Measurements from ENCODE around the gene MYO1B.

MYO1B gene

GRCh38 chr2:191296083-191297006 lies 51.1 kb downstream of the MYO1B start:
- in situ Hi-C loops (cut with MboI; ENCODE audit: low sequenced_read_pairs, unreplicated experiment) = no loop called here
- TF ChIP-seq, protein P1, sequence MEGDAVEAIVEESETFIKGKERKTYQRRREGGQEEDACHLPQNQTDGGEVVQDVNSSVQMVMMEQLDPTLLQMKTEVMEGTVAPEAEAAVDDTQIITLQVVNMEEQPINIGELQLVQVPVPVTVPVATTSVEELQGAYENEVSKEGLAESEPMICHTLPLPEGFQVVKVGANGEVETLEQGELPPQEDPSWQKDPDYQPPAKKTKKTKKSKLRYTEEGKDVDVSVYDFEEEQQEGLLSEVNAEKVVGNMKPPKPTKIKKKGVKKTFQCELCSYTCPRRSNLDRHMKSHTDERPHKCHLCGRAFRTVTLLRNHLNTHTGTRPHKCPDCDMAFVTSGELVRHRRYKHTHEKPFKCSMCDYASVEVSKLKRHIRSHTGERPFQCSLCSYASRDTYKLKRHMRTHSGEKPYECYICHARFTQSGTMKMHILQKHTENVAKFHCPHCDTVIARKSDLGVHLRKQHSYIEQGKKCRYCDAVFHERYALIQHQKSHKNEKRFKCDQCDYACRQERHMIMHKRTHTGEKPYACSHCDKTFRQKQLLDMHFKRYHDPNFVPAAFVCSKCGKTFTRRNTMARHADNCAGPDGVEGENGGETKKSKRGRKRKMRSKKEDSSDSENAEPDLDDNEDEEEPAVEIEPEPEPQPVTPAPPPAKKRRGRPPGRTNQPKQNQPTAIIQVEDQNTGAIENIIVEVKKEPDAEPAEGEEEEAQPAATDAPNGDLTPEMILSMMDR (IDR thresholded peaks at IDR 0.05; ENCODE audit: borderline replicate concordance, control extremely low read depth, extremely low read depth, insufficient read depth, missing control alignments) = no peak
- no peak for DNase-seq (ENCODE audit: low spot score)

GRCh38 chr2:191297033-191297432 lies 51.8 kb downstream of the MYO1B start:
- TF ChIP-seq, protein P1 (IDR thresholded peaks at IDR 0.05; ENCODE audit: borderline replicate concordance, control extremely low read depth, extremely low read depth, insufficient read depth, missing control alignments) = no peak
- no peak for DNase-seq (ENCODE audit: low spot score)
- in situ Hi-C loops (cut with MboI; ENCODE audit: low sequenced_read_pairs, unreplicated experiment) = no loop called here

DNA sequence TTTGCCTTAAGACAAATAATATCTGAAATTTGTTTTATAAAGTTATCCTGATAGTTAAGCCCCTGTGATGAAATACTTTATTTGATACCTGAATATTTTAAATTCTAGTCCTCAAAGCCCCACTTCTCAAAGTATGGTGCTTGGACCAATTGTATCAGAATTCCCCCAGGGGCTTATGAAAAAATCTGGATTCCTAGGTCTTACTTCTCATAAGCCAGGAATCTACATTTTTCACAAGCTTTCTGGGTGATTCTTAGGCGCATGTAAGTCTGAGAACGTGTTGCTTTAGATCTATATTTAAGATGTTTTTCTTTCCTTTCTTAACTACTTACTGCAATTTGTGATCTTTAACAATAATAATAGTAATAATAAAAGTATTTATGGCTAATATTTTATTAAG lies 53.1 kb downstream of the MYO1B start:
- DNase-seq (ENCODE audit: low spot score) = no peak
- TF ChIP-seq, protein P1 (IDR thresholded peaks at IDR 0.05; ENCODE audit: borderline replicate concordance, control extremely low read depth, extremely low read depth, insufficient read depth, missing control alignments) = no peak
- in situ Hi-C loops (cut with MboI; ENCODE audit: low sequenced_read_pairs, unreplicated experiment) = no loop called here

GRCh38 chr2:191299010-191299409 lies 53.8 kb downstream of the MYO1B start:
- in situ Hi-C loops (cut with MboI; ENCODE audit: low sequenced_read_pairs, unreplicated experiment) = no loop called here
- TF ChIP-seq, protein P1 (IDR thresholded peaks at IDR 0.05; ENCODE audit: borderline replicate concordance, control extremely low read depth, extremely low read depth, insufficient read depth, missing control alignments) = no peak
- no peak for DNase-seq (ENCODE audit: low spot score)

DNA sequence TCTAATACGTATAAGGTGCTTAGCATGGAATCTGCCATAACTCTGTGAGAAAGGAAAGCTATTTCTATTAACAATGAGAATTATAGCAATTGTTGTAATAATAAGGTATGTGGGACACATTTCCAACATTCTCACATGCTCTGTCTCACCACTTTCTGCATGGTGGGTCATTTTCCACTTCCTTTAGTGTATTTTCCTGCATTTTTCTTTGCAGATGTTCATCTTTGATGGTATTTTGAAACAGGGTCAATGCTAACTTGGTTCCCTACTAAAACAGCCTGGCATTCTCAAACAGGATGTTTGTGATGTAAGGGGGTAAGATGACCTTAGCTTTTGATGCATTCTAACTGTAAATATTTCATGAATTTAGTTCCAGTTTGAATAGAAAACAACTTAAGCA lies 54.7 kb downstream of the MYO1B start:
- in situ Hi-C loops (cut with MboI; ENCODE audit: low sequenced_read_pairs, unreplicated experiment) = no loop called here
- TF ChIP-seq, protein P1 (IDR thresholded peaks at IDR 0.05; ENCODE audit: borderline replicate concordance, control extremely low read depth, extremely low read depth, insufficient read depth, missing control alignments) = no peak
- DNase-seq (ENCODE audit: low spot score) = no peak

DNA sequence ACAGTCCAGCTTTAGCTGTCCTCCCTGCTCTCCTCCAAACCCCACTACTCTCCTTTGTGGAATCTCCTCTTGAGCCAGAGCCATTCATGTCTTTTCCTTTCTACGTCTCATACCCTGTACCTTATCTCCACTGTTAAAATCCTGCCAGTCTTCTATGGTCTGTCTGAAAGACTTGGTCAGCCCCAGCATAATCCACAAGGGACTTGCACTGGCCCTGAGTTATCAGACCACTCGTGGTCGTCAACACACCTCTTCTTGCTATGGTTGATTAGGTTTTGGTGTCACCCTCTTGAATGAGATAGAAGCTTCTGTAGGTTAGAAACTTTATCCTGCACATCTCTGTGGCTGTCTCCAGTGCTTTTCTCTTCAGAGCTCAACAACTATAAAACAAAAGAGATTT lies 56.8 kb downstream of the MYO1B start:
- no peak for DNase-seq (ENCODE audit: low spot score)
- in situ Hi-C loops (cut with MboI; ENCODE audit: low sequenced_read_pairs, unreplicated experiment) = no loop called here
- TF ChIP-seq, protein P1 (IDR thresholded peaks at IDR 0.05; ENCODE audit: borderline replicate concordance, control extremely low read depth, extremely low read depth, insufficient read depth, missing control alignments) = no peak
